ENCODE results near the gene ZBTB20. TPM values are rescaled to one million over a fixed set of nuclear protein-coding genes. Genes with fewer than 3 reads are reported as not detected.

Gene ZBTB20
- total and polyA plus RNA-seq, 2 donors from 2014 or later = 0.99 to 142 TPM

- no peak overlapping the region for H3K4me3 ChIP-seq (ENCODE audit: low read length in 3 of 3)
- DNase-seq (peak in 2 of 5 donors; percentile 64 to 83), FAIRE-seq (peak; percentile 45)
- peak overlapping the region; percentile 25 to 68 for H3K27ac ChIP-seq (ENCODE audit: low read depth in 2 of 2, low read length in 2 of 2)
- H3K4me1 ChIP-seq (ENCODE audit: control insufficient read depth in 2 of 3, insufficient read depth in 2 of 3, low read depth in 1 of 3, low read length in 3 of 3) = peaks cover 10 to 22% (median 17%) of the 10 kb centered on the region in 3 donors
- H3K36me3 ChIP-seq (ENCODE audit: control insufficient read depth in 2 of 3, insufficient read depth in 3 of 3, low read length in 3 of 3) = no peaks in the 10 kb centered on the region
- no peak overlapping the region for H3K9ac ChIP-seq (ENCODE audit: low read length in 3 of 3)
- H3K9me3 ChIP-seq (ENCODE audit: control insufficient read depth in 2 of 3, insufficient read depth in 1 of 3, low read length in 3 of 3) = no peaks in the 10 kb centered on the region
- no peak for TF ChIP-seq CTCF (IDR thresholded peaks at IDR 0.05; ENCODE audit: borderline replicate concordance, extremely low read depth, insufficient read depth)
- intact Hi-C loops (cut with DNase I) = no loop called here
- H3K27me3 ChIP-seq (ENCODE audit: control insufficient read depth, insufficient read depth, low read length) = no peaks in the 10 kb centered on the region
Measured at GRCh38 chr3:114411190-114411668, 735.9 kb downstream of the ZBTB20 start.

GRCh38 chr3:114408736-114409670 is 738.1 kb downstream of the ZBTB20 start:
- Histone ChIP-seq H3K27me3 (ENCODE audit: control insufficient read depth, insufficient read depth, low read length) (no peaks in the 10 kb centered on the region), H3K4me3 (ENCODE audit: low read length in 3 of 3) (no peak overlapping the region), H3K36me3 (ENCODE audit: control insufficient read depth in 2 of 3, insufficient read depth in 3 of 3, low read length in 3 of 3) (no peaks in the 10 kb centered on the region), H3K9ac (ENCODE audit: low read length in 3 of 3) (peak overlapping the region in 1 of 3 donors; percentile 14), H3K4me1 (ENCODE audit: control insufficient read depth in 2 of 3, insufficient read depth in 2 of 3, low read depth in 1 of 3, low read length in 3 of 3) (peaks cover 10 to 22% (median 17%) of the 10 kb centered on the region in 3 donors), H3K27ac (ENCODE audit: low read depth in 2 of 2, low read length in 2 of 2) (peak overlapping the region; percentile 1 to 18), H3K9me3 (ENCODE audit: control insufficient read depth in 2 of 3, insufficient read depth in 1 of 3, low read length in 3 of 3) (no peaks in the 10 kb centered on the region)
- no peak for FAIRE-seq
- DNase-seq = peak in 3 of 5 donors; percentile 44 to 69 (median 51)
- intact Hi-C loops (cut with DNase I) = no loop called here
- no peak for TF ChIP-seq CTCF (IDR thresholded peaks at IDR 0.05; ENCODE audit: borderline replicate concordance, extremely low read depth, insufficient read depth)

GRCh38 chr3:114406922-114407321 is 740.2 kb downstream of the ZBTB20 start:
- DNase-seq = no peak
- no peak for FAIRE-seq
- no peaks in the 10 kb centered on the region for H3K27me3 ChIP-seq (ENCODE audit: control insufficient read depth, insufficient read depth, low read length)
- H3K36me3 ChIP-seq (ENCODE audit: control insufficient read depth in 2 of 3, insufficient read depth in 3 of 3, low read length in 3 of 3) = no peaks in the 10 kb centered on the region
- no peak overlapping the region for H3K27ac ChIP-seq (ENCODE audit: low read depth in 2 of 2, low read length in 2 of 2)
- no peak overlapping the region for H3K4me3 ChIP-seq (ENCODE audit: low read length in 3 of 3)
- intact Hi-C loops (cut with DNase I) = no loop called here
- H3K4me1 ChIP-seq (ENCODE audit: control insufficient read depth in 2 of 3, insufficient read depth in 2 of 3, low read depth in 1 of 3, low read length in 3 of 3) = peaks cover 9 to 14% (median 10%) of the 10 kb centered on the region in 3 donors
- no peaks in the 10 kb centered on the region for H3K9me3 ChIP-seq (ENCODE audit: control insufficient read depth in 2 of 3, insufficient read depth in 1 of 3, low read length in 3 of 3)
- H3K9ac ChIP-seq (ENCODE audit: low read length in 3 of 3) = no peak overlapping the region
- TF ChIP-seq CTCF (IDR thresholded peaks at IDR 0.05; ENCODE audit: borderline replicate concordance, extremely low read depth, insufficient read depth) = no peak

Measured in kidney (tissue), 14 donors.